Smooth muscle cell of bladder (primary cell): ENCODE data around the gene FLNC. TPM values are rescaled to one million over a fixed set of nuclear protein-coding genes. Genes with fewer than 3 reads are reported as not detected.

Source experiments
- total RNA-seq: library from RNA; depleted of rRNA; stranded (reverse); fragments of >200 nt; gene quantifications from 2 replicates; pipeline ENCODE4 v1.2.3, GENCODE V29; 2014

FLNC gene, protein sequence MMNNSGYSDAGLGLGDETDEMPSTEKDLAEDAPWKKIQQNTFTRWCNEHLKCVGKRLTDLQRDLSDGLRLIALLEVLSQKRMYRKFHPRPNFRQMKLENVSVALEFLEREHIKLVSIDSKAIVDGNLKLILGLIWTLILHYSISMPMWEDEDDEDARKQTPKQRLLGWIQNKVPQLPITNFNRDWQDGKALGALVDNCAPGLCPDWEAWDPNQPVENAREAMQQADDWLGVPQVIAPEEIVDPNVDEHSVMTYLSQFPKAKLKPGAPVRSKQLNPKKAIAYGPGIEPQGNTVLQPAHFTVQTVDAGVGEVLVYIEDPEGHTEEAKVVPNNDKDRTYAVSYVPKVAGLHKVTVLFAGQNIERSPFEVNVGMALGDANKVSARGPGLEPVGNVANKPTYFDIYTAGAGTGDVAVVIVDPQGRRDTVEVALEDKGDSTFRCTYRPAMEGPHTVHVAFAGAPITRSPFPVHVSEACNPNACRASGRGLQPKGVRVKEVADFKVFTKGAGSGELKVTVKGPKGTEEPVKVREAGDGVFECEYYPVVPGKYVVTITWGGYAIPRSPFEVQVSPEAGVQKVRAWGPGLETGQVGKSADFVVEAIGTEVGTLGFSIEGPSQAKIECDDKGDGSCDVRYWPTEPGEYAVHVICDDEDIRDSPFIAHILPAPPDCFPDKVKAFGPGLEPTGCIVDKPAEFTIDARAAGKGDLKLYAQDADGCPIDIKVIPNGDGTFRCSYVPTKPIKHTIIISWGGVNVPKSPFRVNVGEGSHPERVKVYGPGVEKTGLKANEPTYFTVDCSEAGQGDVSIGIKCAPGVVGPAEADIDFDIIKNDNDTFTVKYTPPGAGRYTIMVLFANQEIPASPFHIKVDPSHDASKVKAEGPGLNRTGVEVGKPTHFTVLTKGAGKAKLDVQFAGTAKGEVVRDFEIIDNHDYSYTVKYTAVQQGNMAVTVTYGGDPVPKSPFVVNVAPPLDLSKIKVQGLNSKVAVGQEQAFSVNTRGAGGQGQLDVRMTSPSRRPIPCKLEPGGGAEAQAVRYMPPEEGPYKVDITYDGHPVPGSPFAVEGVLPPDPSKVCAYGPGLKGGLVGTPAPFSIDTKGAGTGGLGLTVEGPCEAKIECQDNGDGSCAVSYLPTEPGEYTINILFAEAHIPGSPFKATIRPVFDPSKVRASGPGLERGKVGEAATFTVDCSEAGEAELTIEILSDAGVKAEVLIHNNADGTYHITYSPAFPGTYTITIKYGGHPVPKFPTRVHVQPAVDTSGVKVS (N-terminal part only)
- 99.0 and 191 TPM in 2 replicates for total RNA-seq

DNA sequence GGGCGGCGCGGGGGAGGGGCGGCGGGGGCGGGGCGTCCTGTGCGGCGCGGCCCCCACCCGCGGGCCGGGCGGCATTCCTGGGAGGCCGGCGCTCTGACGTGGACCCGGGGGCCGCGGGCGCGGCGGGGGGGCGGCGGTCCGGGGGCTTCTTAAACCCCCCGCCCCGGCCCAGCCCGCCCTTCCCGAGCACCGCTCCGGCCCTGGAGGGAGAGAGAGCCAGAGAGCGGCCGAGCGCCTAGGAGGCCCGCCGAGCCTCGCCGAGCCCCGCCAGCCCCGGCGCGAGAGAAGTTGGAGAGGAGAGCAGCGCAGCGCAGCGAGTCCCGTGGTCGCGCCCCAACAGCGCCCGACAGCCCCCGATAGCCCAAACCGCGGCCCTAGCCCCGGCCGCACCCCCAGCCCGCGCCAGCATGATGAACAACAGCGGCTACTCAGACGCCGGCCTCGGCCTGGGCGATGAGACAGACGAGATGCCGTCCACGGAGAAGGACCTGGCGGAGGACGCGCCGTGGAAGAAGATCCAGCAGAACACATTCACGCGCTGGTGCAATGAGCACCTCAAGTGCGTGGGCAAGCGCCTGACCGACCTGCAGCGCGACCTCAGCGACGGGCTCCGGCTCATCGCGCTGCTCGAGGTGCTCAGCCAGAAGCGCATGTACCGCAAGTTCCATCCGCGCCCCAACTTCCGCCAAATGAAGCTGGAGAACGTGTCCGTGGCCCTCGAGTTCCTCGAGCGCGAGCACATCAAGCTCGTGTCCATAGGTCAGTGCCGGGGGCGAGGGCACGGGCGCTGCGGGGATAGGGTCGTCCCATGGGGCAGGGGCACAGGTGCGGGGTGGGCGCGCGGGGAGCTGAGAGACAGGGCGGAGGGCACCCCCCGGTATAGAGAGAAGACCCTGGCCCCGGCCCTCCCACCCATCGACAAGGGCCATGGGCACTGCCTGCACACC, at the start of gene FLNC:
Gene FLNC, plus strand, starts transcription at position 176 of the 947 bp plus-strand sequence. Its CDS starts 232 bp downstream, at position 408.

DNA sequence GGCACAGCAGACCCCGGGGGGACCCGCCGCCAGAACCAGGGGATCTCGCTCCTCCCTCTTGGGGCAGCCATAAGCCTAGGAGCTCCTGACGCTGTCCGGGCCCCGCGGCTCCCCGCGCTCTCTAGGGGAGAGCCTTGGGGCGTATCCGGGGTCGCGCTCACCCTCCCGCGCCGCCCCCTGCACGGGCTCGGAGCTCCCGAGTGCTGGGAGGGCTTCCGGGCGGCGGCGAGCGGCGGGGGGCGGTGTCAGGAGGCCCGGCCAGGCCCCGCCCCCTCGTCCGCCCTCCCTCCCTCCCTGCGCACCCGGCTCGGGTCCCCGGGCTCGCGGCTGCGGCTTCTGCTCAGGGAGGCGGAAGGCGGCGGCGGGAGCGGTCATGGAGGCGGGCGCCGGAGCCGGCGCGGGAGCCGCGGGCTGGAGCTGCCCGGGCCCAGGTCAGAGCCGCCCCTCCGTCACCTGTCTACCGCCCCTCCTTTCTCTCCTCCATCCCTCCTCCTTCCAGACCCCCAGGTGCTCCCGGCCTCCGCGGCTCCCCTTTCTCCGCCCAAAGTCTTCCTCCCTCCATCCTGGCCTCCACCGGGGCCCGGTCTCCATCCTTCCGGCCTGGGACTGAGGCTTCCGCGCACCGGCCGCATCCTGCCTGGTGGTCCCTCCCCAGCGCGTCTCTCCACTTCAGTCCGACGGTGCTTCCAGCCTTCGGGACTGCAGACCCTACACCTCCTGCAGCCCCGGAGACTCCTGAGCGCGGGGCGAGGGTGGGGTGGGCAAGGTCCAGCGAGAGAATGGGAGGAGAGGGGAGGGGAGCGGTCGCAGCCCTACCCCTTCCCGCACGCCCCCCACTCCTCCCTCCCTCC, 38.9 kb upstream of the FLNC start, which contains the start of gene CCDC136:
Gene CCDC136, plus strand, starts transcription at position 848 of the 851 bp plus-strand sequence. CDS start 444 bp downstream, outside the sequence.

DNA sequence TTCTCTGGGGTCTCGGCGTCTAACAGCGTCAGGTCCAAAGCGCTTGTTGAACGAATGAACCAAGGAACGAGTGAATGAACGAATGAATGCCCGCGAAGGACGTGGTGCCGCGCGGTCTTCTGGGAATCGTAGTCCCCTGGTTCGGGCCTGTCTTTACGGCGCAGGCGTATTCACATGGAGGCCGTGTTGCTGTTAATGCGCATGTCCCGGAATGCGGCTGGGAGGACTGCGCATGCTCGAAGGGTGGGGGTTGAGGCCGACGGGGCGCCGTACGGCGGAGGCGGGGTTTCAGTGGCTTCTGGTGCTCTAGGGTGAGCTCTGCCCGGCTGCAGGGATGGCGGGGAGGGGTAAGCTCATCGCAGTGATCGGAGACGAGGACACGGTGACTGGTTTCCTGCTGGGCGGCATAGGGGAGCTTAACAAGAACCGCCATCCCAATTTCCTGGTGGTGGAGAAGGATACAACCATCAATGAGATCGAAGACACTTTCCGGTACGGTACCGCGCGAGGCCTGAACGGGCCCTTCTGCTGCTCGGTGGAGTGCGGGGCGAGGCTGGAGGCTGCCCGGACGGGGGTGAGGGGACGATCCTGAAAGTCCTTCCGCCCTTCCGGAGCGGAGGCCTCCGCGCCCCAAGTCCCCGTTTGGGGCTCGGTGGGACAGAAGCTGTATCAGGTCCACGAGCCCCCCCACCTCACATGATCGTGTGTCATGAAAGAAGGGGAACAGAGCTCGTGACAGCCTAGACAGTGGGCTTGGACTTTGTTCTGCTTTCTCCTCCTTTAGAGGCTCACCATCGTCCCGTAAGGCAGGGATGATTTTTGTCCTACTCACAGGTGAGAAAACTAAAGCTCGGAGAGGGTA, 32.6 kb downstream of the FLNC start, which contains the start of gene ATP6V1F:
Gene ATP6V1F, plus strand, starts transcription at position 286 of the 862 bp plus-strand sequence. Its CDS starts 49 bp downstream, at position 335.

Other genes with a start within 250 kb of the FLNC start
- 0.43 and 0.83 TPM in 2 replicates for gene GARIN1A, start 158.1 kb upstream of the FLNC start, total RNA-seq
- gene CALU, start 91.0 kb upstream of the FLNC start, total RNA-seq: 1,329 and 1,421 TPM in 2 replicates
- gene OPN1SW, start 54.6 kb upstream of the FLNC start, total RNA-seq: not detected in 2 replicates
- 8.5 and 8.7 TPM in 2 replicates for gene CCDC136, start 38.4 kb upstream of the FLNC start, total RNA-seq
- 98.1 and 113 TPM in 2 replicates for gene ATP6V1F, start 32.5 kb downstream of the FLNC start, total RNA-seq
- 0.14 and 0.46 TPM in 2 replicates for gene KCP, start 80.3 kb downstream of the FLNC start, total RNA-seq
- not detected in 2 replicates for gene IRF5, start 107.5 kb downstream of the FLNC start, total RNA-seq
- gene TNPO3, start 224.7 kb downstream of the FLNC start, total RNA-seq: 46.9 and 56.4 TPM in 2 replicates